Activated B cell treated with CpG ODN at 0.5 μM for 24 hours (primary cell): ENCODE data around the gene RFC5. TPM values are rescaled to one million over a fixed set of nuclear protein-coding genes. Genes with fewer than 3 reads are reported as not detected.
"Not testable (repeated sequence)": the region's sequence is repeated elsewhere in the genome, so short reads cannot be mapped to it uniquely, and the experiment has no call there.

Experiments used
- ATAC-seq: fragments of 200-7000 bp; cut with Tn5 transposase; one replicate; pipeline ENCODE4 v1.10.0; 2021; ENCODE audit warnings: low read depth, mild to moderate bottlenecking, moderate library complexity
- CTCF ChIA-PET: fragments of 350-600 bp; sonication (Branson Sonifier 250); formaldehyde crosslinking; loops from one replicate; lab custom pipeline; 2021; ENCODE audit warnings: antibody characterized with exemption; lab: Charles Lee
- POLR2A ChIA-PET: fragments of 350-600 bp; sonication (Branson Sonifier 250); formaldehyde crosslinking; loops from one replicate; lab custom pipeline; 2021; ENCODE audit warnings: antibody characterized with exemption; lab: Charles Lee
- DNase-seq: peaks from one replicate; pipeline ENCODE4 v3.0.0; 2022
- H3K27ac Mint-ChIP-seq: one replicate; pipeline ENCODE4 v1.8.0; 2020; ENCODE audit warnings: mixed read lengths
- H3K27me3 Mint-ChIP-seq: one replicate; pipeline ENCODE4 v1.8.0; 2021; ENCODE audit warnings: mixed read lengths
- H3K36me3 Mint-ChIP-seq: one replicate; pipeline ENCODE4 v1.8.0; 2021; ENCODE audit warnings: low read depth, mixed read lengths
- H3K4me1 Mint-ChIP-seq: one replicate; pipeline ENCODE4 v1.8.0; 2021; ENCODE audit warnings: mixed read lengths
- H3K4me3 Mint-ChIP-seq: one replicate; pipeline ENCODE4 v1.8.0; 2020; ENCODE audit warnings: mild to moderate bottlenecking, mixed read lengths
- H3K9me3 Mint-ChIP-seq: one replicate; pipeline ENCODE4 v1.8.0; 2020; ENCODE audit warnings: mixed read lengths
- intact Hi-C: fragments of 100-400 bp; cut with micrococcal nuclease; formaldehyde crosslinking; loops from one replicate; pipeline ENCODE4 v1.15.1; 2024
- total RNA-seq: library from RNA; stranded (reverse); gene quantifications from 2 replicates; pipeline ENCODE4 v1.2.3, GENCODE V29; 2022
- TF ChIP-seq, protein P1 (sequence below): fragments of 200-600 bp; IDR thresholded peaks from one replicate; pipeline ENCODE4 v1.8.0; 2022; ENCODE audit warnings: antibody characterized with exemption, mild to moderate bottlenecking

Gene RFC5
- total RNA-seq, 1 donor from 2014 or later: 20.1 TPM

GRCh38 chr12:117998719-117999118, 17.8 kb upstream of the RFC5 start:
- Mint-ChIP-seq H3K9me3 (peaks cover 9% of the 10 kb centered on the region), H3K27ac (no peak overlapping the region), H3K4me3 (no peak overlapping the region), H3K27me3 (peaks cover 3% of the 10 kb centered on the region), H3K4me1 (no peaks in the 10 kb centered on the region), H3K36me3 (no peaks in the 10 kb centered on the region)
- CTCF ChIA-PET: no interaction called here
- POLR2A ChIA-PET: no interaction called here
- intact Hi-C loops: no loop called here
- TF ChIP-seq, protein P1, sequence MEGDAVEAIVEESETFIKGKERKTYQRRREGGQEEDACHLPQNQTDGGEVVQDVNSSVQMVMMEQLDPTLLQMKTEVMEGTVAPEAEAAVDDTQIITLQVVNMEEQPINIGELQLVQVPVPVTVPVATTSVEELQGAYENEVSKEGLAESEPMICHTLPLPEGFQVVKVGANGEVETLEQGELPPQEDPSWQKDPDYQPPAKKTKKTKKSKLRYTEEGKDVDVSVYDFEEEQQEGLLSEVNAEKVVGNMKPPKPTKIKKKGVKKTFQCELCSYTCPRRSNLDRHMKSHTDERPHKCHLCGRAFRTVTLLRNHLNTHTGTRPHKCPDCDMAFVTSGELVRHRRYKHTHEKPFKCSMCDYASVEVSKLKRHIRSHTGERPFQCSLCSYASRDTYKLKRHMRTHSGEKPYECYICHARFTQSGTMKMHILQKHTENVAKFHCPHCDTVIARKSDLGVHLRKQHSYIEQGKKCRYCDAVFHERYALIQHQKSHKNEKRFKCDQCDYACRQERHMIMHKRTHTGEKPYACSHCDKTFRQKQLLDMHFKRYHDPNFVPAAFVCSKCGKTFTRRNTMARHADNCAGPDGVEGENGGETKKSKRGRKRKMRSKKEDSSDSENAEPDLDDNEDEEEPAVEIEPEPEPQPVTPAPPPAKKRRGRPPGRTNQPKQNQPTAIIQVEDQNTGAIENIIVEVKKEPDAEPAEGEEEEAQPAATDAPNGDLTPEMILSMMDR: no peak
- DNase-seq (no peak), ATAC-seq (no peak)

- H3K9me3 Mint-ChIP-seq, H3K27ac Mint-ChIP-seq, DNase-seq, H3K27me3 Mint-ChIP-seq, CTCF ChIA-PET, intact Hi-C loops, H3K4me3 Mint-ChIP-seq, H3K36me3 Mint-ChIP-seq, ATAC-seq, POLR2A ChIA-PET, H3K4me1 Mint-ChIP-seq: not testable (repeated sequence)
Observed at GRCh38 chr12:117999806-118000205, 16.7 kb upstream of the RFC5 start.

- Mint-ChIP-seq H3K27me3 (no peaks in the 10 kb centered on the region), H3K4me3 (no peak overlapping the region), H3K4me1 (no peaks in the 10 kb centered on the region), H3K36me3 (no peaks in the 10 kb centered on the region), H3K27ac (no peak overlapping the region), H3K9me3 (peaks cover 2% of the 10 kb centered on the region)
- TF ChIP-seq, protein P1: no peak
- ChIA-PET POLR2A (no interaction called here), CTCF (no interaction called here)
- intact Hi-C loops: loop anchor here (10.0 kb wide), 1 partner anchor 1864 kb away; the partner anchor contains the start of gene CIT
- ATAC-seq (no peak), DNase-seq (no peak)
Observed at GRCh38 chr12:118010903-118011302, 5.6 kb upstream of the RFC5 start.

- H3K4me1 Mint-ChIP-seq: peaks cover 5% of the 10 kb centered on the region
- DNase-seq (no peak), ATAC-seq (no peak)
- POLR2A ChIA-PET: no interaction called here
- peaks cover under 1% of the 10 kb centered on the region for H3K36me3 Mint-ChIP-seq
- H3K27me3 Mint-ChIP-seq: no peaks in the 10 kb centered on the region
- CTCF ChIA-PET: no interaction called here
- peaks cover 2% of the 10 kb centered on the region for H3K9me3 Mint-ChIP-seq
- TF ChIP-seq, protein P1: no peak
- intact Hi-C loops: loop anchor here (10.0 kb wide), 1 partner anchor 1863 kb away; the partner anchor contains the start of gene CIT
- no peak overlapping the region for H3K4me3 Mint-ChIP-seq
- no peak overlapping the region for H3K27ac Mint-ChIP-seq
Observed at GRCh38 chr12:118011377-118011776, 5.1 kb upstream of the RFC5 start.

DNA sequence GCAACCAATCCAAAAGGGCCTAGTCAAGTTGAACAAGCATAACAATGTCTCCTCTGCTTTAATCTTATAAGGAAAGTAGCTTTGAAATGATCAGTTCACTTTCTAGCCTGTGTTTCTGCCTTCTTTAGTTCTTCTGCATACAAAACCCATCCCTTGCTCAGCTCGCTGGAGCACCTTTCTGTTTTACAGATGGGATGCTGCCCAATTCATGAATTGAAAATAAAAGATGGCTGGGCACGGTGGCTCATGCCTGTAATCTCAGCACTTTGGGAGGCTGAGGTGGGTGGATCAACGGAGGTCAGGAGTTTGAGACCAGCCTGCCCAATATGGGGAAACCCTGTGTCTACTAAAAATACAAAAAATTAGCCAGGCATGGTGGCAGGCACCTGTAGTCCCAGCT, 4.5 kb upstream of the RFC5 start:
- Mint-ChIP-seq H3K4me3 (no peak overlapping the region), H3K36me3 (peaks cover 4% of the 10 kb centered on the region), H3K27ac (no peak overlapping the region), H3K9me3 (peaks cover 2% of the 10 kb centered on the region), H3K27me3 (no peaks in the 10 kb centered on the region), H3K4me1 (peaks cover 8% of the 10 kb centered on the region)
- no peak for DNase-seq
- ChIA-PET CTCF (no interaction called here), POLR2A (no interaction called here)
- intact Hi-C loops: loop anchor here (10.0 kb wide), 1 partner anchor 1863 kb away; the partner anchor contains the start of gene CIT
- TF ChIP-seq, protein P1: no peak
- ATAC-seq: no peak

- Mint-ChIP-seq H3K4me3 (no peak overlapping the region), H3K27me3 (no peaks in the 10 kb centered on the region), H3K27ac (no peak overlapping the region), H3K36me3 (peaks cover 8% of the 10 kb centered on the region), H3K4me1 (peaks cover 19% of the 10 kb centered on the region), H3K9me3 (peaks cover 2% of the 10 kb centered on the region)
- DNase-seq: no peak
- CTCF ChIA-PET: no interaction called here
- TF ChIP-seq, protein P1: no peak
- no peak for ATAC-seq
- POLR2A ChIA-PET: no interaction called here
- intact Hi-C loops: loop anchor here (10.0 kb wide), 1 partner anchor 1862 kb away; the partner anchor contains the start of gene CIT
Observed at GRCh38 chr12:118013283-118013682, 3.2 kb upstream of the RFC5 start.
